HL-60 (cell line): ENCODE measurements around the gene AFTPH.

Experiments used
- DNase-seq, 2 experiments: peaks; one replicate each; pipeline ENCODE4 v3.0.0-alpha.2; 2010 to 2020; ENCODE audit warnings: low read depth in 1 of 2, low spot score in 1 of 2
- H3K27ac ChIP-seq: fragments of 250-450 bp; sonication (Bioruptor Pico); replicated peaks from 2 replicates; pipeline ENCODE4 v1.5.1; 2020; ENCODE audit warnings: mild to moderate bottlenecking, moderate library complexity
- H3K27me3 ChIP-seq: fragments of 250-450 bp; sonication (Bioruptor Pico); 2 replicates; pipeline ENCODE4 v1.5.1; 2021; ENCODE audit warnings: mild to moderate bottlenecking, moderate library complexity; ENCODE audit not compliant: insufficient read depth, poor library complexity, severe bottlenecking
- H3K4me3 ChIP-seq: replicated peaks from 2 replicates; pipeline ENCODE4 v1.5.1; 2011; ENCODE audit warnings: mild to moderate bottlenecking, control low read depth, low read length; ENCODE audit not compliant: insufficient read depth
- GABPA ChIP-seq: IDR thresholded peaks from 2 replicates; pipeline ENCODE4 v1.6.1; 2012; ENCODE audit warnings: low read depth
- POLR2AphosphoS5 ChIP-seq: IDR thresholded peaks from 2 replicates; pipeline ENCODE4 v1.6.1; 2012; ENCODE audit warnings: low read depth
- SPI1 ChIP-seq: IDR thresholded peaks from 2 replicates; pipeline ENCODE4 v1.6.1; 2012; ENCODE audit warnings: low read depth, mild to moderate bottlenecking, borderline replicate concordance
- TF ChIP-seq, protein P1 (sequence below): IDR thresholded peaks from 2 replicates; pipeline ENCODE4 v1.6.1; 2012; ENCODE audit warnings: low read depth; ENCODE audit not compliant: insufficient replicate concordance
- TF ChIP-seq, protein P2 (sequence below): IDR thresholded peaks from one replicate; pipeline ENCODE4 v1.5.1; 2011; ENCODE audit warnings: low read length, control low read depth, inconsistent platforms; ENCODE audit not compliant: insufficient read depth

Gene AFTPH

DNA sequence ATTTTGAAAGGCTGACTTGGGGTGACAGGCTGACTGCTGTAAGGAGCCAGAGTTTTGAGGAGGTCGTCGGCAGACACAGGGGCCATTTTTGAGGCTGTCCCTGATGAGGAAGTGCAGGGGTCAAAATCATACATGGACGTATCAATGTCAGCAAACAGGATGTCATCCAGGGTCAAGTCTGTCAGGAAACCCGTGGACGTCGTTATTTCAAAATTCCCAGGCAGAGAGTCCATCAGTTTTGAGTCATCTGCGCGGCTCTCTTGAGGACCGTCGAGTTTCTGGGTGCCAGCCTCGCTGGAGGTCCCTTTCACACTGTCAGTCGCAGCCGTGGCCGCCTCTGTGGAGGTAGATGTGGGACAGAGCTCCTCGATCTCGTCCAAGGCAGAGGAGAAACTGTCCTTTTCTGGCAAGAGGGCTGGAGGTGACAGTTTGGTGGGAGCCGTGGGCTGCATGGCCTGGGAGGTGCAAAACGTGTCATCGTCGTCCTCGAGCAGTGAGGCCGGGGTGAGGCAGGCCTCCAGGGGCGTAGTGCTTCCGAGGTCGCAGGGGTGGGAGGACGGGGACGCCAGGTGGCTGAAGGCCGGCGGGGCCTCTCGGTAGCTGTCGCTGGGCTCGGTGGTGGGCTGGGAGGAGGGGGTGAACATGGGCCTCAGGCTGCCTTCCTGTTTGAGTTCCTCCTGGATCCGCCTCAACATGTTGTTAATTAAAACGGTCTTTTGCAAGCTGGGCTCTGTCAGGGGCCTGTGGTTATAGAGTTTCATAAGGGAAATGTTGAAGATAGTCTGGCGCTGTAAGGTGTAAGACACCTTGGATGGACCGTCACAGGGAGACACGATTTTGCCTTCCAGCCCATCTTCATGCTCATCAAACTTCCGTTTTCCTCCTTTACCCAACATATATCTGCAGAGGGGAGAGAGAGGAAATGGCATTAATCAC is 112.1 kb downstream of the AFTPH start:
- Histone ChIP-seq H3K4me3 (no peak overlapping the region), H3K27ac (peak overlapping the region; percentile 91), H3K27me3 (no peaks in the 10 kb centered on the region)
- DNase-seq = peak in 1 of 2 experiments; percentile 92
- TF ChIP-seq GABPA (peak; percentile 41; the same call in 1 of the 2 replicates), POLR2AphosphoS5 (peak; percentile 55; the same call in 1 of the 2 replicates), SPI1 (peak; percentile 54)
- TF ChIP-seq, protein P1, sequence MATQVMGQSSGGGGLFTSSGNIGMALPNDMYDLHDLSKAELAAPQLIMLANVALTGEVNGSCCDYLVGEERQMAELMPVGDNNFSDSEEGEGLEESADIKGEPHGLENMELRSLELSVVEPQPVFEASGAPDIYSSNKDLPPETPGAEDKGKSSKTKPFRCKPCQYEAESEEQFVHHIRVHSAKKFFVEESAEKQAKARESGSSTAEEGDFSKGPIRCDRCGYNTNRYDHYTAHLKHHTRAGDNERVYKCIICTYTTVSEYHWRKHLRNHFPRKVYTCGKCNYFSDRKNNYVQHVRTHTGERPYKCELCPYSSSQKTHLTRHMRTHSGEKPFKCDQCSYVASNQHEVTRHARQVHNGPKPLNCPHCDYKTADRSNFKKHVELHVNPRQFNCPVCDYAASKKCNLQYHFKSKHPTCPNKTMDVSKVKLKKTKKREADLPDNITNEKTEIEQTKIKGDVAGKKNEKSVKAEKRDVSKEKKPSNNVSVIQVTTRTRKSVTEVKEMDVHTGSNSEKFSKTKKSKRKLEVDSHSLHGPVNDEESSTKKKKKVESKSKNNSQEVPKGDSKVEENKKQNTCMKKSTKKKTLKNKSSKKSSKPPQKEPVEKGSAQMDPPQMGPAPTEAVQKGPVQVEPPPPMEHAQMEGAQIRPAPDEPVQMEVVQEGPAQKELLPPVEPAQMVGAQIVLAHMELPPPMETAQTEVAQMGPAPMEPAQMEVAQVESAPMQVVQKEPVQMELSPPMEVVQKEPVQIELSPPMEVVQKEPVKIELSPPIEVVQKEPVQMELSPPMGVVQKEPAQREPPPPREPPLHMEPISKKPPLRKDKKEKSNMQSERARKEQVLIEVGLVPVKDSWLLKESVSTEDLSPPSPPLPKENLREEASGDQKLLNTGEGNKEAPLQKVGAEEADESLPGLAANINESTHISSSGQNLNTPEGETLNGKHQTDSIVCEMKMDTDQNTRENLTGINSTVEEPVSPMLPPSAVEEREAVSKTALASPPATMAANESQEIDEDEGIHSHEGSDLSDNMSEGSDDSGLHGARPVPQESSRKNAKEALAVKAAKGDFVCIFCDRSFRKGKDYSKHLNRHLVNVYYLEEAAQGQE = peak; percentile 10
- TF ChIP-seq, protein P2, sequence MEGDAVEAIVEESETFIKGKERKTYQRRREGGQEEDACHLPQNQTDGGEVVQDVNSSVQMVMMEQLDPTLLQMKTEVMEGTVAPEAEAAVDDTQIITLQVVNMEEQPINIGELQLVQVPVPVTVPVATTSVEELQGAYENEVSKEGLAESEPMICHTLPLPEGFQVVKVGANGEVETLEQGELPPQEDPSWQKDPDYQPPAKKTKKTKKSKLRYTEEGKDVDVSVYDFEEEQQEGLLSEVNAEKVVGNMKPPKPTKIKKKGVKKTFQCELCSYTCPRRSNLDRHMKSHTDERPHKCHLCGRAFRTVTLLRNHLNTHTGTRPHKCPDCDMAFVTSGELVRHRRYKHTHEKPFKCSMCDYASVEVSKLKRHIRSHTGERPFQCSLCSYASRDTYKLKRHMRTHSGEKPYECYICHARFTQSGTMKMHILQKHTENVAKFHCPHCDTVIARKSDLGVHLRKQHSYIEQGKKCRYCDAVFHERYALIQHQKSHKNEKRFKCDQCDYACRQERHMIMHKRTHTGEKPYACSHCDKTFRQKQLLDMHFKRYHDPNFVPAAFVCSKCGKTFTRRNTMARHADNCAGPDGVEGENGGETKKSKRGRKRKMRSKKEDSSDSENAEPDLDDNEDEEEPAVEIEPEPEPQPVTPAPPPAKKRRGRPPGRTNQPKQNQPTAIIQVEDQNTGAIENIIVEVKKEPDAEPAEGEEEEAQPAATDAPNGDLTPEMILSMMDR = no peak

DNA sequence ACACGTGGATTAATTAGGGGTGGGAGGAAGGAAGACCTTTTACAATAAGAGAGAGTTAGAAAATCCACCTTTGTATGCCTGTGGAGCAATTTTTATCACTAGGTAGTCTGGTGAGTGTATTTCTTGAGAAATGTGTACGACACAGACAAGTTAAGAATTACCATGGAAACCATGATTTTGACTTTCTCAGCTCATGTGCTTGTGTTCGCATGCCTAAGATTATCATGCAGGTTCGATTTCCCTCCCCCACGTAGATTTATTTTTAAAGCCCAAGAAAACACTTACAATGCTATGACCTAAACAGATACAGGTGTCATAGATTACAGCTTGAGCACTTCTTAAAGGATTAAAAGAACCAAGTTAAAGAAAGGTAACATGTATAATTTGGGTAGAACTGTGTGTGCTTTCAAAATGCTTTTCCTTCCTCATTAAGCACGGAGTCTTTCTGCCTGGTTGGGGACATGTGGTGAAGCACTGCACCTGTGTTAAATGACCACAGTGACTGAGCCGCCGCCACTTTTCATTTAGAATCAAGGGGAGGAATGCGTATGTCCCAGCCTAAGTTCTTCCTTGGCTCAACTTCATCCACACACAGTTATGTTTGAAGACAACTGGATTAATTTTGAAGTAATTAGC is 113.0 kb downstream of the AFTPH start:
- peak overlapping the region; percentile 91 for H3K27ac ChIP-seq
- DNase-seq = peak in 1 of 2 experiments; percentile 68

DNA sequence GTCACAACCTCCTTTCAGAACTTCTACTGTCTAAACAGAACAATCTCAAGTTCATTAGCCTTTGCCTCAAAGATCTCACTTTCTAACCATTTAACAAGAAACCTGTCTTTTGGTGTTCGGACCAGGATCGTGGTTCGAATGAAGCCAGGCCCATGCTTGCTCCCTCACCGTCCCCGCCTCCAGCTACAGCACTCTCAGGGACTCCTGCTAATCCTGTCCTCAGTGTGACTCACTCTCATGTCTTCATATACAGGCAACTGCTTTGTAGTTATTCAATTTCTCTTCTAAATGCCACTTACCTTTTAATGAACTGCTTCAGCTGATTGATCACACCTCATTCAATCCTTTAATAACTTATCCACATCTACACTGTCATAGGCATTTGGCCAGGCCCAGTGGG is 113.8 kb downstream of the AFTPH start:
- TF ChIP-seq POLR2AphosphoS5 = no peak
- no peak for TF ChIP-seq GABPA
- TF ChIP-seq, protein P1 = no peak
- TF ChIP-seq SPI1 = no peak
- TF ChIP-seq, protein P2 = no peak
- peak overlapping the region; percentile 91 for H3K27ac ChIP-seq
- H3K27me3 ChIP-seq = no peaks in the 10 kb centered on the region
- H3K4me3 ChIP-seq = no peak overlapping the region
- DNase-seq = no peak

More for the DNA sequence above, 113.0 kb downstream of the AFTPH start:
- Histone ChIP-seq H3K27me3 (no peaks in the 10 kb centered on the region), H3K4me3 (no peak overlapping the region)
- TF ChIP-seq, protein P2 = no peak
- TF ChIP-seq POLR2AphosphoS5 (no peak; the same call in 1 of the 2 replicates), SPI1 (no peak), GABPA (no peak)
- TF ChIP-seq, protein P1 = no peak
